IgD-negative memory B cell (primary cell): Measurements from ENCODE around the gene C13orf46. TPM values are rescaled to one million over a fixed set of nuclear protein-coding genes. Genes with fewer than 3 reads are reported as not detected.
A peak's percentile ranks its signal among the peaks of the same experiment; 100 is the strongest.

Source experiments
- H3K27ac Mint-ChIP-seq, 3 donors: one replicate each; pipeline ENCODE4 v1.8.0; 2020 to 2022; ENCODE audit warnings: mild to moderate bottlenecking in 3 of 3, mixed read lengths in 3 of 3, moderate library complexity in 1 of 3
- H3K27me3 Mint-ChIP-seq: one replicate; pipeline ENCODE4 v1.8.0; 2021; ENCODE audit warnings: mixed read lengths
- H3K36me3 Mint-ChIP-seq: one replicate; pipeline ENCODE4 v1.8.0; 2020; ENCODE audit warnings: mild to moderate bottlenecking, mixed read lengths
- H3K4me1 Mint-ChIP-seq, 3 donors: one replicate each; pipeline ENCODE4 v1.8.0; 2020 to 2022; ENCODE audit warnings: mixed read lengths in 3 of 3, mild to moderate bottlenecking in 1 of 3
- H3K4me3 Mint-ChIP-seq, 4 donors: one replicate each; pipeline ENCODE4 v1.8.0; 2020 to 2022; ENCODE audit warnings: mild to moderate bottlenecking in 4 of 4, mixed read lengths in 4 of 4, moderate library complexity in 3 of 4
- H3K9me3 Mint-ChIP-seq, 3 donors: one replicate each; pipeline ENCODE4 v1.8.0; 2020 to 2021; ENCODE audit warnings: mixed read lengths in 3 of 3, mild to moderate bottlenecking in 1 of 3
- polyA plus RNA-seq: library from polyadenylated mRNA; unstranded; fragments of 300-500 nt; fragmentation: Illumina TruSeq; gene quantifications from one replicate; pipeline ENCODE4 v1.2.3, GENCODE V29; 2021

The C13orf46 gene
- polyA plus RNA-seq, 1 donor from 2014 or later: 1.1 TPM

GRCh38 chr13:114001331-114002008 is 27.6 kb upstream of the C13orf46 start:
- no peaks in the 10 kb centered on the region for H3K9me3 Mint-ChIP-seq
- H3K27me3 Mint-ChIP-seq: no peaks in the 10 kb centered on the region
- H3K4me3 Mint-ChIP-seq: no peak overlapping the region
- H3K36me3 Mint-ChIP-seq: peaks cover 2% of the 10 kb centered on the region
- H3K27ac Mint-ChIP-seq: no peak overlapping the region
- no peaks in the 10 kb centered on the region for H3K4me1 Mint-ChIP-seq

- peaks cover 2% of the 10 kb centered on the region for H3K36me3 Mint-ChIP-seq
- peak overlapping the region in 1 of 3 donors; percentile 35 for H3K27ac Mint-ChIP-seq
- no peaks in the 10 kb centered on the region for H3K4me1 Mint-ChIP-seq
- H3K27me3 Mint-ChIP-seq: no peaks in the 10 kb centered on the region
- no peak overlapping the region for H3K4me3 Mint-ChIP-seq
- H3K9me3 Mint-ChIP-seq: no peaks in the 10 kb centered on the region
Observed at GRCh38 chr13:114000151-114001040, 26.5 kb upstream of the C13orf46 start.

GRCh38 chr13:113999618-113999910 is 25.7 kb upstream of the C13orf46 start:
- H3K9me3 Mint-ChIP-seq: no peaks in the 10 kb centered on the region
- H3K4me1 Mint-ChIP-seq: no peaks in the 10 kb centered on the region
- peaks cover 2% of the 10 kb centered on the region for H3K36me3 Mint-ChIP-seq
- H3K27me3 Mint-ChIP-seq: no peaks in the 10 kb centered on the region
- H3K4me3 Mint-ChIP-seq: no peak overlapping the region
- H3K27ac Mint-ChIP-seq: peak overlapping the region in 1 of 3 donors; percentile 74

- no peak overlapping the region for H3K4me3 Mint-ChIP-seq
- peaks cover under 1% of the 10 kb centered on the region for H3K36me3 Mint-ChIP-seq
- no peaks in the 10 kb centered on the region for H3K27me3 Mint-ChIP-seq
- no peaks in the 10 kb centered on the region for H3K9me3 Mint-ChIP-seq
- H3K27ac Mint-ChIP-seq: peak overlapping the region in 2 of 3 donors; percentile 76 to 80
- H3K4me1 Mint-ChIP-seq: no peaks in the 10 kb centered on the region
Observed at GRCh38 chr13:113998781-113999617, 25.1 kb upstream of the C13orf46 start.

- no peaks in the 10 kb centered on the region for H3K9me3 Mint-ChIP-seq
- H3K36me3 Mint-ChIP-seq: no peaks in the 10 kb centered on the region
- no peaks in the 10 kb centered on the region for H3K27me3 Mint-ChIP-seq
- peak overlapping the region in 1 of 3 donors; percentile 80 for H3K27ac Mint-ChIP-seq
- H3K4me3 Mint-ChIP-seq: no peak overlapping the region
- H3K4me1 Mint-ChIP-seq: no peaks in the 10 kb centered on the region
Observed at GRCh38 chr13:113997845-113998751, 24.2 kb upstream of the C13orf46 start.

GRCh38 chr13:113996912-113997745 is 23.3 kb upstream of the C13orf46 start:
- H3K4me1 Mint-ChIP-seq: no peaks in the 10 kb centered on the region
- H3K9me3 Mint-ChIP-seq: no peaks in the 10 kb centered on the region
- peak overlapping the region in 1 of 3 donors; percentile 80 for H3K27ac Mint-ChIP-seq
- peaks cover 3% of the 10 kb centered on the region for H3K36me3 Mint-ChIP-seq
- no peak overlapping the region for H3K4me3 Mint-ChIP-seq
- no peaks in the 10 kb centered on the region for H3K27me3 Mint-ChIP-seq

GRCh38 chr13:113996081-113996911 is 22.4 kb upstream of the C13orf46 start:
- no peak overlapping the region for H3K27ac Mint-ChIP-seq
- peaks cover 3% of the 10 kb centered on the region for H3K36me3 Mint-ChIP-seq
- no peaks in the 10 kb centered on the region for H3K9me3 Mint-ChIP-seq
- peaks cover 0 to 3% (median 0%) of the 10 kb centered on the region in 3 donors for H3K4me1 Mint-ChIP-seq
- no peak overlapping the region for H3K4me3 Mint-ChIP-seq
- H3K27me3 Mint-ChIP-seq: no peaks in the 10 kb centered on the region

- Mint-ChIP-seq H3K36me3 (peaks cover 8% of the 10 kb centered on the region), H3K4me1 (peaks cover under 1 to 9% (median 6%) of the 10 kb centered on the region in 3 donors), H3K27me3 (no peaks in the 10 kb centered on the region), H3K4me3 (no peak overlapping the region), H3K9me3 (no peaks in the 10 kb centered on the region), H3K27ac (no peak overlapping the region)
Observed at GRCh38 chr13:113995051-113995601, 21.2 kb upstream of the C13orf46 start.

GRCh38 chr13:113992276-113993005 is 18.6 kb upstream of the C13orf46 start:
- Mint-ChIP-seq H3K36me3 (peaks cover 15% of the 10 kb centered on the region), H3K27ac (peak overlapping the region in 2 of 3 donors; percentile 11 to 39), H3K4me3 (no peak overlapping the region), H3K27me3 (no peaks in the 10 kb centered on the region), H3K4me1 (peaks cover 6 to 15% (median 10%) of the 10 kb centered on the region in 3 donors), H3K9me3 (peaks cover 0 to 4% (median 0%) of the 10 kb centered on the region in 3 donors)

GRCh38 chr13:113991676-113992179 is 17.9 kb upstream of the C13orf46 start:
- Mint-ChIP-seq H3K9me3 (peaks cover 0 to 4% (median 0%) of the 10 kb centered on the region in 3 donors), H3K27ac (peak overlapping the region in 1 of 3 donors; percentile 11), H3K4me3 (peak overlapping the region in 2 of 4 donors; percentile 1 to 10), H3K4me1 (peaks cover 6 to 15% (median 10%) of the 10 kb centered on the region in 3 donors), H3K27me3 (no peaks in the 10 kb centered on the region), H3K36me3 (peaks cover 15% of the 10 kb centered on the region)

GRCh38 chr13:113991191-113991669 is 17.4 kb upstream of the C13orf46 start:
- peaks cover 15% of the 10 kb centered on the region for H3K36me3 Mint-ChIP-seq
- H3K4me1 Mint-ChIP-seq: peaks cover 6 to 15% (median 10%) of the 10 kb centered on the region in 3 donors
- H3K27ac Mint-ChIP-seq: no peak overlapping the region
- no peak overlapping the region for H3K4me3 Mint-ChIP-seq
- H3K9me3 Mint-ChIP-seq: peaks cover 0 to 4% (median 0%) of the 10 kb centered on the region in 3 donors
- H3K27me3 Mint-ChIP-seq: no peaks in the 10 kb centered on the region
